ENCODE data around the gene PAN2.

Gene PAN2

DNA sequence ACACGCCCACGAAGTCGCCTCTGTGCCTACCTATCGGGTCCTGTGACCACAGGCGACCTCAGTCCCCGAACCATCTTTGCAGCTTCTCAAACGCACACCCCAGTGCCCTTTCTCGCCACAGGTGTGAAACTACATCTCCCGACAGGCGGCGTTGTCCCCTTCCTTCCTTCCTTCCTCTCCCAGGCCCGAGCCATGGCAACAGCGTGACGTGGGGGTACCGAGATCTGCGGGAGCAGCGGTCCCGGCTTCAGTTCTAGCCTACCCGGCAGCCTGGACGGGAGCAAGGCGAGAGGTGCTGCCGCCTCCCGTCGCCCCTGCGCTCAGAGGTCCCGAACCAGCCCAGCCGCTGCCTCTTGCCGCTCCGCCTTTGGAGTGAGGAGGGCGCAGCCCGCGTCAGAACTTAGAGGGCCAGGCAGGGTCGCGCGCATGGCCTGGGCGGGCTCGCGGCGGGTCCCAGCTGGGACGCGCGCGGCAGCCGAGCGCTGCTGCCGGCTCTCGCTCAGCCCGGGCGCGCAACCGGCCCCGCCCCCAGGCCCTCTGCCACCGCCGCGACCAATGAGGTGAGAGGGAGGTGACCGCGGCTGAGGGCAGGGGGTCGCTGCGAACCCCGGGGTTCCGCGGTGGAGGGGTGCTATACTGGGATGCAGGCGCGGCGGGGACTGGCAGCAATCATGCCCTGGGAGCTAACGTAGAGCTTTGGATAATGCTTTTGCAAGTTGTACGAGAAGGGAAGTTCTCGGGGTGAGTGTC is 66.9 kb downstream of the PAN2 start, which contains the start of gene COQ10A:
COQ10A (plus strand) TSS at position 250 of the 750 bp plus-strand sequence; CDS start at position 427, 177 bp downstream.
- peak; percentile 87 for DNase-seq
